ENCODE measurements around the gene RBM47.
"Not testable (repeated sequence)": the region's sequence is repeated elsewhere in the genome, so short reads cannot be mapped to it uniquely, and the experiment has no call there.

The RBM47 gene

DNA sequence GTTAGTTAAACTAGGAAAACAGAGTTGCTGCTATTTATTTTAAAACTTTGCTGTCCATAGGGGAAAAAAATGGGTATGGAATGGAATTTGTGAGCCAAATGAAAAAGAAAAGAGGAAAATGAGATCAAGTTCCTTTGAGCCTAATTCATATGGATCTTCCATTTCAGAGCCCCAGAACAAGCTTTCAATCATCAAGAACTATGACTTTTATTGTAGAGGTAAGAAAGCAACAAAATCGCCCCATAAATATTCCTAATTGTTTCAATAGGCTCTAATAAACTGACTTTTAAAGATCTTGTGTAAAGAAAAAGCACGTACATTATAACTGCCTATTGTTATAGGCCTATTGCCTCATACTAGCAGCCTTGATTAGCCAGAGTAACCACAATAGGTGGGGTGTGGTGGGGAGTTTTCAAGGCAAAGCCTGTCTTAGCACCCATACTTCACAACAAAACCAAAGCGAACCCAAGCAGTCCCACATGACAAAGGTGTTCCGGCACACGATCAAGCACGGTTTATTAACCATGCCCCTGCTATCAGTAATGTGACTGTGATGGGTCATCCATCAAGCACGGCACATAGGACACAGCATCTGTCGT, 44.4 kb downstream of the RBM47 start:
- DNase-seq = no peak

DNA sequence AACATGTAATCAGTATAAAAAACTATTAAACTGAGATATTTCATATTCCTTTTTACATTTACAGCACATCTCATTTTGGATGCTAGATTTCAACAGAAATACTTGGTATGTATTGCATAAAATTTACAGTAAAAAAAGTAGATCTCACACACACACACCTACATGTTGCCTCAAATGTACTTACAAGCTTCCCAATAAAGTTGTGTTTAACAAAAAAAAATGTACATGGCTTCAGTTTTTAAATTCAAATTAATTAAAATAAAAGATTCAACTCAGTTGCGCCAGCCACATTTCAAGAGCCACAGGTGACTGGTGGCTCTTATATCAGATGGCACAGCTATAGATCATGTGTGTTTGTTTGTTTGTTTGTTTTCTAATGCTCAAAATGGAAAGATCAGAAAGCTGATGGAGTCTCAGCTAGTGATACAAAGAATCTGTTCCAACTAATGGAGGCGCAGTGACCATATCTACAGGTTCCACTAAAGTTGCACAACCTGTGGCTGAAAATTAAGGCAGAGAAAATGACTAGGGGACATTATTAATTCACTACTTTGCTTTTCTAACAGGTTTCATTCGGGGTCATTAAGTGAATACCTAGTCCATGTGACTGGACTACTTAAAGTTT, 45.0 kb downstream of the RBM47 start:
- no peak for DNase-seq

DNA sequence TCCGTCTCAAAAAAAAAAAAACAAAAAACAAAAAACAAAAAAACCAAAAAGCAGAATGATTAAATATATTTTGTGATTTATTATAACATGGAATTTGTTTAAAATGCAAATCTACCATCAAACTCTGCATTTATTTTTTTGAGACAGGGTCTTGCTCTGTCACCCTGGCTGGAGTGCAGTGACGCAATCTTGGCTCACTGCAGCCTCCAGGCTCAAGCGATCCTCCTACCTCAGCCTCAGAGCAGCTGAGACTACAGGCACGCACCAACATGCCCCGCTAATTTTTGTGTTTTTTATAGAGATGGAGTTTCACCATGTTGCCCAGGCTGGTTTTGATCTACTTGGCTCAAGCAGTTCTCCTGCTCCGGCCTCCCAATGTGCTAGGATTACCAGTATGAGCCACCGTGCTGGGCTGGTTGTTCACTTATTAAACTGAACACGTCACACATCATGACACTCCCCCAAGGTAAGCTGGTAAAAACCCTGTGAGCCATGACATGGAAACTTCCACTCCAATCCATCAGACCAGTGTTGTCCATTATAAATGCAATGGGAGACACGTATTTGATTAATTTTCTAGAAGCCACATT, 45.7 kb downstream of the RBM47 start:
- DNase-seq = no peak

DNA sequence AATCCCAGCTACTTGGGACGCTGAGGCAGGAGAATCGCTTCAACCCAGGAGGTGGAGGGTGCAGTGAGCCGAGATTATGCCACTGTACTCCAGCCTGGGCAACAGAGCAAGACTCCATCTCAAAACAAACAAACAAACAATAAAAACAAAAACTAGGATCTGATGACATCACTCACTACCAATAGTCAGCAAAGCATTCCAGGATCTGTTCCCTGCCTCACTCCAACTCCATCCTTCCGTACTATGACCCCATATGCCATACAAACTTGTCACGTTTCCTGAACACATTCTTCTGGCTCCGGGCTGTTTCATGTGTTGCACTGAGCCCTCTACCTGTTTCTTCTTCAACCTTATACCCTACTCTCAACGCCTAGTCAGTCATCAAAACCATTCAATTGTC, 47.3 kb downstream of the RBM47 start:
- DNase-seq = no peak

DNA sequence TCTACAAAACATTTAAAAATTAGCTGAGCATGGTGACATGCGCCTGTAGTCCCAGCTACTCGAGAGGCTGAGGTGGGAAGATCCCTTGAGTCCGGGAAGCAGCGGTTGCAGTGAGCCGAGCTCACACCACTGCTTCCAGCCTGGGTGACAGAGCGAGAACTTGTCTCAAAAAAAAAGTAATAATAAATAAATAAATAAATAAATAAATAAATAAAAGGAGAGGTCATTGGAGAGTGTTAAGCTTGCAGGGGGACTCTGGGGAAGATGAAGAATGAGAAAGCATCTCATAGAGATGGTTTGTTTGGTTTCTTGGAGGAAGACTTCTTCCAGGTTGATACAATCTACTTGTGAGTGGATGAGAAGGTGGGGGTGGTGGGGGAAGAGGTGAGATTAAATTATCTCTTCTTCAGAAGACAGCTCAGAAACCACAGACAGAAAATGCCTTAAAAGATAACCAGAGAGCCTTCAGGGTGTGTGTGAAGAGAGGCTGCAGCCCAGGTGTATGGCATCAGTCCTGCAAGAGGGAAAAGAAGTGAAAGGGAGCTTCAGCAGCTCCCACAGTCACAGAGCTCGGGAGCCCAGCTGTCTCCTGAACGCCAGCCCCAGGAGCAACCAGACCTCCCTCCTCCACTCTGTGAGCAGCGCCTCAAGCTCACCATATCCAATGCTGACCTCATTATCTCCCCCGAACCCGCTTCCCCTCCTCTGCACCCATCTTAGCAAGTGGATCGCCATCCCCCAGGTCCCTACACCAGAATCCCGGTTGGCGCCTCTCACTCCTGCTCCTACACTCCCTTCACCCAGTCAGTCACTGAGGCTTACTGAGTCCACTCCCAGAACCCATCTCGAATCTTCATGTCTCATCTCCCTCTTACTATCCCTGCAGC, 48.2 kb downstream of the RBM47 start:
- DNase-seq = no peak

DNA sequence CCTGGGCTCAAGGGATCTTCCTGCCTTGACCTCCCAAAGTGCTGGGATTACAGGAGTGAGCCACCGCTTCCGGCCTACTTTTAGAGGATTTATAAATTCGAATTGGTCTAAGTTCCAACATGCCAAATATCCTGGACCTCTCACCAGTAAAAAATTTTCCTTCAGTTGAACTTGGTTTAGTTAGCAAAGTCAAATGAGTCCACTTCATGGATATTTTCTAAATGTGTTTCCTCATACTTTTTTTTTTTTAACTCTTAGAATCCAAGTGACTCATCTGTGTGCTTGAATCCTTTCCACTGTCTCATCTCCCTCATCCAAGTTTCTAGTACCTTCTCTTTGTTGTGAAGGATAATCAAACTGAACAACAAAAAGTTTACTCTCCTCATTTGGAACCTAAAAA, 49.7 kb downstream of the RBM47 start:
- no peak for DNase-seq

DNA sequence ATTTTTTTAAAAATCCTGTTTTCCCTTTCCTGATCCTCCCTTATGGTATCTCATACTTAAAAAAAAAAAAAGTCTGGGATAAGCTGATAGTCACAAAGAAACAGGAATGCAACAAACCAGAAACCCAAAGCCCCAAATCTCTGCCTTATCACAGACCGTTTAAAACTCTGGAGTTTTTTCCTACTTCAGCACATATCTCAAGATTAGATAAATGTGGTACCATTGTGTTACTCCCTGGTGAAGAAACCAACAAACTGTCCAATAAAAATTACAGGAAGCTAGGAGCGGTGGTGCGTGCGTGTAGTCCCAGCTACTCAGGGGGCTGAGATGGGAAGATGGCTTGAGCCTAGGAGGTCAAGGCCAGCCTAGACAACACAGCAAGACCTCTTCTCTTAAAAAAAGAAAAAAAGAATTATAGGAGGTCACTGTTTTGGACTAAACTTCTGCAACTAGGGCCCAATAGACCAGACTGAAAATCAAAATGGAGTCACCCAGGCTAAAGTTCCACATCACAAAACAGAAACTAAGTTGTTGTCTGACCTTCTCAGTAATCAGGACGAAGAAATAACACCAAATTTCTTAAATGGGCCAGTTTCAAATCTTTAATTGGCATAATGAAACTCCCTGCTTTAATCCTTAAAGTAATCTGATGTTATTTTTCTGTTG, 51.9 kb downstream of the RBM47 start:
- DNase-seq = no peak

DNA sequence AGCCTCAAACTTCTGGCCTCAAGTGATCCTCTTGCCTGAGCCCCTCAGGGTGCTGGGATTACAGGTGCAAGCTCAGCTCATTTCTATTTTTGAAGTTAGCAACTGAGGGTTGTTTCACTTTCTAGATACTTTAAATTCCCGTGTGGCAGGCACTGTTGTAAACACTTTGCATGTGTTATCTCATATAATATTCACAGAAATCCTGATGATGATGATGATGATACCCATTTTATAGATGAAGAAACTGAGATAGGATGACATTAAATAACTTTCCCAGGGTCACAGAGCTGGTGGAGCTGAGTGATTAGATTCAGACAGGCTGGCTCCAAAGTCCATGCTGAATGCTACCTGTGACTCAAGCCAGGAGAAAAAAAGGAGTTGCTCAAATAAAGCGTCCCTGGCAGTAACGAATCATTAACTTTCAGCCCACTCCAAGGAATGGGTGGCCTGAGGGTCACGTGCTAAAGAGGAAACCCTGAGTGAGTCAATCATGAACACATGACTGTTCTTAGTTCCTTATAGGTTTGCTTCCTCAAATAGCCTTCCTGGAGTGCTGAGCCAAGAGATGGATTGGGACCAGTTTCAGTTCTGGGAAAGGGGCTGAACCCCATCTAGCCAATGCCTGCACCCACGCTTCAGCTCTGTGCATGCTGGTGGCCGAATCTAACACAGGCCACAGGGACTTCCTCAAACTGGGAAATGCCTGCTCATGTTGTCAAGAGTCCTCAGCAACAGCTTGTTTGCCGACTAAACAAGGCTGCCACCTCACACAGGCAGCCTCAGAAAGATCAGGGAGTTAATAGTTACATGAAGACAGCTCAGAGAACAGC, 52.8 kb downstream of the RBM47 start:
- DNase-seq = no peak

DNA sequence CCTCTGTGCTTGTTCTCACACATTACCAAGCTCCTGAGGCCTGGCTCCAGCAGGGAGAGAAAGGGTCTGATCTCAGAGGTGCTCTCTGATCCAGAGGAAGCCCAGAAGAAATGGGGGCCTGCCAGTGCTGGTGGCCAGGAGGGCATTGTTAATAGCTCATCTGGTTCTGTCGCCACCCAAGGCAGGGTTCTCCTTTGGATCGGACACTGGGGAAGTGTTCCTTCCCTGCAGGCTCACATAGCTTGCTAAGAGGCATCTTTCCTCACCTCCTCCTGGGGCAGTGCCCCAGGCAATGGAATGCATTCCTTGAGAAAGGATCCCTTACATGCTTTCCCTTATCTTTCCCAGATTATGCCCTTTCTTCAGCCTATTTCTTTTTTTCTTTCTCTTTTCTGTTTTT, 53.8 kb downstream of the RBM47 start:
- no peak for DNase-seq

DNA sequence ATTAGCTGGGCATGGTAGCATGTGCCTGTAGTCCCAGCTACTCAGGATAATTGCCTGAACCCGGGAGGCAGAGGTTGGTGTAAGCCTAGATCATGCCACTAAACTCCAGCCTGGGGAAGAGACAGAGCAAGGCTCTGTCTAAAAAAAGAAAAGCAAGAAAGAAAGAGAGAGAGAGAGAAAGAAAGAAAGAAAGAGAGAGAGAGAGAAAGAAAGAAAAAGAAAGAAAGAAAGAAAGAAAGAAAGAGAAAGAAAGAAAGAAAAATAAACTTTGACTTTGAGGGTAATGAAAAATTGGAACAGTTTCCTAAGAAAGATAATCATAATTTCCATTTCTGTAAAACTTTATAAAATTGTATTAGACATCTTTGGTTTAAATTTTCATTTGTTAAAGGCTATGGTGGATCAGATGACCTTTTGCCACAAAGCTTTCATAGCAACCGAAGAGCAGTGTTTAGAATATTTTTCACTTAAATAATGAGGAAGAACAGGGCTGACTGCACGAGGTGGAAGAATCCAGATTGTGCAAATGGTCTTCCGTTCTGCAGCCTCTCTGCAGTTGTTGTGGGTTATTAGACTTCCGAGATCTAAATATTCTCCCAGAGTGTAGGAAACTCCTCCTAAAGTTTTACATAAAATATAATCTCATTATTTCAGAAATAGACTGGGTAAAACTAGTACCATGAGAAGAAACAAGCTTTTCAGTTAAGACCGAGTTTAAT, 55.9 kb downstream of the RBM47 start:
- DNase-seq = no peak

DNA sequence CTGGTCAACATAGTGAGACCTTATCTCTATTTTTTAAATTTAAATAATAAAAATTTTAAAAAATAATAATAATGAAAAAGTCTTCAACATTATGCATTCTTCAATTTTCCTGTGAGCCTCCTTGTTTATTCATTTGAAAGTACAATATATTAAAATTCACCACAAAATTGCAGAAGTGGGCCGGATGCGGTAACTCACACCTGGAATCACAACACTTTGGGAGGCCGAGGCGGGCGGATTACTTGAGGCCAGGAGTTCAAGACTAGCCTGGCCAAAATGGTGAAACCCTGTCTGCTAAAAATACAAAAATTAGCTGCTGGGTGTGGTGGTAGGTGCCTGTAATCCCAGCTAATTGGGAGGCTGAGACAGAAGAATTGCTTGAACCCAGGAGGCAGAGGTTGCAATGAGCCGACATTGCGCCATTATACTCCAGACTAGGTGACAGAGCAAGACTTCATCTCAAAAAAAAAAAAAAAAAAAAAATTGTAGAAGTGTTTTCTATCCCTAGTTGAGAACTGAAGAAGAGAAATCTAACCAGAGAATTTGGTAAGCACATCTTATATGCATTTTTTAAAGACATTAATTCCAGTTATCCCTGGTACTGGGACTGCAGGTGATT, 56.9 kb downstream of the RBM47 start:
- no peak for DNase-seq

DNA sequence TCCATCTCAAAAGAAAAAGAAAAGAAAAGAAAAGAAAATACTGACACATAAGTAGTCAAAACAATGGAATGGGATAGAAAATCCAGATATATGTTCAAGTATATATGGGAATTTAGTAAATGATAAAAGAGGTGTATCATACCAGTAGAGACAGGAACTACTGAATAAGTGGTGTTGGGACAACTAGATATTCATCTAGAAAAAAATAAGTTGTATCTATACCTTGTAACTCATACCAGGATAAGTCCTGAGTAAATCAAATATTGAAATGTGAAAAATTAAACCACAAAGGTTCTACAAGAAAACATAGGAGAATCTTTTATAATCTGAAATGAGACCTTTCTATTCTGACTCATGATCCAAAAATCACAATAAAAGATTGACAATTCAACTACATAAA, 58.5 kb downstream of the RBM47 start:
- DNase-seq = no peak

DNA sequence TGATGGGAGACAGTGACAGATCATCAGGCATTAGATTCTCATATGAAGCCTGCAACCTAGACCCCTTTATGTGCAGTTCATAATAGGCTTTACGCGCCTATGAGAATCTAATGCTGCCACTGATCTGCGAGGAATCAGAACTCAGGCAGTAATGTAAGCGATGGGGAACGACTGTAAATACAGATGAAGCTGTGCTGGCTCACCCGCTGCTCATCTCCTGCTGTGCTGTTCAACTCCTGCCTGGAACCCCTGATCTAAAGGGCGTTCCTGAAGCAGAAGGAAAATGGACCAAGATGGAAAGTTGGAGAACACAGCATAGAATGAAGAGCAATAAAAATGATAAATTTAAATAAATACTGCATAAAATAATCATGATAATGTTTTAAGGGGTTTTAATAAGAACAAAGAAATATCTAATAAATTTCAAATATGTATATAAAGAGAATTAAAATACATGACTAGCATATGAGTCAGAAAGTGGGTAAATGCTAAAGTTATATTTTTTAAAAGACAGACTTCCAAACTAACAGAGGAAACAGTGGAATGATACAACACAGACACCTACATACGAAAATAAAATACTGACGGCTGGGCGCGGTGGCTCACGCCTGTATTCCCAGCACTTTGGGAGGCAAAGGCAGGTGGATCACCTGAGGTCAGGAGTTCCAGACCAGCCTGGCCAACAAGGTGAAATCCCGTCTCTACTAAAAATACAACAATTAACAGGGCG, 59.2 kb downstream of the RBM47 start:
- no peak for DNase-seq

DNA sequence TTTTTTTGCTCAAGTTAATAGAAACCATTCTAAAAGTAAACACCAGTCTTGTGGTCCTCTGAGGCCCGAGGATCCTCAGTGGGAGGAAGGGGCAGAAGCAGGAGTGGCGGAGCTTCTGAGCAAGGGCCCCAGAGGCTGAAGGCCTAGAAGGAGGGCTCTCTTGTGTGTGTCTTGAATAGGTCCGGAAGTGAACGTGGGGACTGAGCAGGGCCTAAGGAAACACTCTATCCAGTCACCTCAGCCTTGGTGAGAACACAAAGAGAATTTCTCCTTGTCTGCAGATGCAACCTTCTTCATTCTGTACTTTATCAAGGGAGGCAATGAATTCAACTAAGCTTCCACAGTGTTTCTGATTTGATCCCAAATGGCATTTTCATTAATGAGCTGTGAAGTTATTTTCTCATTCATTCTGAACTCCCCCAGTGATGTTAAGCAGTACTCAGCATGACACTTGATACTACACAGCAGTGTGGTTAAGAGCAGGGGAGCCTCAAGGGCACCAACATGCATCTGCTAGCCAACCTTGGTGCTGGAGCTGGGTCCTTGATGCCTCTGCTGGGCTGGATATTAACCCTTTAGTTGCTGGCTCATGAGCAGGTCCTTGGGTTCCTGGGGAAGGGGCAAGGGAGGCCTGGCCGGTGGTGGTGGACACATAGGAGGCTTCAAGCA, 64.7 kb downstream of the RBM47 start:
- DNase-seq = no peak

DNA sequence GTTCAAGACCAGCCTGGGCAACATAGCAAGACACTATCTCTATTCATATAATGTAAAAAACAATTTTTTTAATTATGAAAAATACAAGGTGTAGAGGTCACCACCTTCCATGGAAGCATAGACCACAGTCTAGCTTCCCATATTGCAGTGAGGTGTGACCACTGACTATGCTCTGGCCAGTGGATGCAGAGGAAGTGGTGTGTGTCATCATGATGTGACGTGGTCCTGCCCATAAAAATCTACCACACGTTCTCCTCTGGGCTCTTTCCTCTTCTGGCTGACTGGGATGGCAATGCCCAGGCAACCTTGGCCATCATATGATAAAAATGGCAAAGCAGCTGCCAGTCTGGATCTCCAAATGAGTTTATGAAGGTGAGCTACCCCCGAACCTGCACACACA, 65.7 kb downstream of the RBM47 start:
- DNase-seq = no peak

DNA sequence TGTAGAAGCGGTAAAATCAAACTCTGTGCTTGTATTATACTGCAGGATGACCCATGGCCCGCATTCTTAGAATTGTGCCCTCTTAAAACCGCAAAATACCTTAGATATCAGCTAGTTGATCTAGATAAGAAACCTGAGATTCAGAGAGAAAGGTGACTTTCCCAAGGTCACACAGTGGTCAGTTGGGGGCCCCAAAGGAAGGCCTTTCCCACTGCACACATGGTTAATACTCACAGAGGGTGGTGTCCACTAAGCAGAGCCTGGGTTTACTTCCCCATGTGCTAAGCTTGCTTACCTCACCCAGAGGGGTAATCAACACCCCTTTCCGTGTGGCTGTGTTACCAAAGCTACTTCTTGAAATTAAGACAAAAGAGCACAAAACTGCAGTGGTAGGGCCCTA, 66.3 kb downstream of the RBM47 start:
- DNase-seq = no peak

DNA sequence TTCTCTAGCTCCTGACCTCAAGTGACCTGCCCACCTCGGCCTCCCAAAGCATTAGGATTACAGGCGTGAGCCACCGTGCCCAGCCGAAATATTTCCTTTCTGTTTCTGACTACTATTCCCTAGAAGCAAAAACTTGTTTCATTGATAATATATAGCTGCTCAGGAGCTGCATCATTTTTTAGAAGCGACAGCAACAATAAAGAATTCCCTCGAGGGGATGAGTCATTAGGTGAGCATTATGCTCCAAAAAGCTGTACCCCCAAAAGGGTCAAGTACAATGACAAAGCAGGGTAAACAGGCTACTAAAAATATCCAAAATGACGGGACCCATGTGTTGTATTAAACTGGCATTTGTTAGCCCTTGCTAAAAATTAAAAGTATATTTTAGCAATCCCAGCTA, 67.0 kb downstream of the RBM47 start:
- no peak for DNase-seq

DNA sequence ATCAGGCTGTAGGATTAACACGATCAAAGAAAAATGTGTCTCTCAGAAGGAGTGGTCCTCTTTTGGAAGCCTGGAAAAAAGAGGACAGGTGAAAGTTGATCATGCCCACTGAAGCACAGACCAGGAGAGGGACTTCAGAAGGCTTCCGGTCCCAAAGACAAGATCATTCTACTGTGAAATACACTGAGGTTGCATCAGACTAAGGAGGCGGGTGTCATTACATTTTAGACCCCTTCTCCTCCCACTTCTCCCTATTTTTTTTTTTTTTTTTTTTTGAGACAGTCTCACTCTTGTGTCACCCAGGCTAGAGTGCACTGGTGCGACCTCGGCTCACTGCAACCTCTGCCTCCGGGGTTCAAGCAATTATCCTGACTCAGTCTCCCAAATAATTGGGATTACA, 67.5 kb downstream of the RBM47 start:
- no peak for DNase-seq

DNA sequence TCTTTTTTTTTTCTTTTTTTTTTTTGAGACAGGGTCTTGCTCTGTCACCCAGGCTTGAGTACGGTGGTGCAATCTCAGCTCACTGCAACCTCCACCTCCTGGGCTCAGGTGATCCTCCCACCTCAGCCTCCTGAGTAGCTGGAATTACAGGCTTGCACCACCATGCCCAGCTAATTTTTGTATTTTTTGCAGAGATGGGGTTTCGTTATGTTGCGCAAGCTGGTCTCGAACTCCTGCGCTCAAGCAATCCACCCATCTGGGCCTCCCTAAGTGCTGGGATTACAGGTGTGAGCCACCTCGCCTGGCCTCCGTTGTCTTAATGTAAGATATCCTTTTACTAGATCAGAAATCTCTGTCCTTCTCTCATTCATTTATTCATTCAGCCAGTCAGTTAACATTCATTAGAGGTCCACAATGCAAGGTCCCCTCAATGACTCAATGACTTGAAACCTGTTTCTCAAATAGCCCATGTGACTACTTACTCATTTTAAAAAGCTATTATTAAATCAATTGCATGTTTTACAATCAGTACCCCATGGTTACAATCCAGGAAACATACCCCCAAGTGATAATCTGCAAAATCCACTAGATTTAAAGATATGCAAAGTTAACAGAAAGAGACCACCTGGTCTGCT, 68.0 kb downstream of the RBM47 start:
- not testable (repeated sequence) for DNase-seq
